Loucy (cell line): ENCODE results near the gene TNFRSF19.

Experiments used
- H2AFZ ChIP-seq: fragments of 200-600 bp; sonication (generic); 2 replicates; pipeline ENCODE4 v1.6.0; 2016; ENCODE audit warnings: antibody characterized with exemption, mild to moderate bottlenecking, low read length, moderate library complexity
- H3F3A ChIP-seq: fragments of 200-600 bp; 2 replicates; pipeline ENCODE4 v1.6.0; 2016; ENCODE audit warnings: antibody characterized with exemption, low read depth, mild to moderate bottlenecking
- H3K27me3 ChIP-seq: fragments of 200-600 bp; sonication (generic); 2 replicates; pipeline ENCODE4 v1.6.1; 2014; ENCODE audit warnings: low read length, mild to moderate bottlenecking; ENCODE audit not compliant: insufficient read depth, poor library complexity, severe bottlenecking
- H3K36me3 ChIP-seq: fragments of 200-600 bp; sonication (generic); 2 replicates; pipeline ENCODE4 v1.6.1; 2016; ENCODE audit warnings: low read length; ENCODE audit not compliant: insufficient read depth
- H3K4me1 ChIP-seq: fragments of 200-600 bp; sonication (generic); 2 replicates; pipeline ENCODE4 v1.5.1; 2014; ENCODE audit warnings: low read length, mild to moderate bottlenecking; ENCODE audit not compliant: insufficient read depth, poor library complexity, severe bottlenecking
- H3K4me2 ChIP-seq: fragments of 200-600 bp; sonication (generic); 2 replicates; pipeline ENCODE4 v1.6.0; 2014; ENCODE audit warnings: antibody characterized with exemption, low read length, low read depth, mild to moderate bottlenecking; ENCODE audit not compliant: poor library complexity, severe bottlenecking
- H3K4me3 ChIP-seq: fragments of 200-600 bp; sonication (generic); 2 replicates; pipeline ENCODE4 v1.5.1; 2014; ENCODE audit warnings: low read length, mild to moderate bottlenecking, mixed read lengths; ENCODE audit not compliant: poor library complexity, severe bottlenecking
- H3K79me2 ChIP-seq: fragments of 200-600 bp; sonication (generic); 2 replicates; pipeline ENCODE4 v1.6.1; 2014; ENCODE audit warnings: low read length; ENCODE audit not compliant: insufficient read depth
- H3K9ac ChIP-seq: fragments of 200-600 bp; sonication (generic); 2 replicates; pipeline ENCODE4 v1.6.0; 2014; ENCODE audit warnings: mild to moderate bottlenecking, low read depth, low read length, moderate library complexity; ENCODE audit not compliant: poor library complexity, severe bottlenecking
- H3K9me2 ChIP-seq: fragments of 200-600 bp; sonication (generic); replicated peaks from 2 replicates; pipeline ENCODE4 v1.6.1; 2016; ENCODE audit warnings: low read depth, low read length, mixed read lengths
- H3K9me3 ChIP-seq: fragments of 200-600 bp; sonication (generic); 2 replicates; pipeline ENCODE4 v1.6.1; 2014; ENCODE audit warnings: mild to moderate bottlenecking, antibody characterized with exemption, low read length, low read depth; ENCODE audit not compliant: insufficient read depth
- H4K20me1 ChIP-seq: fragments of 200-600 bp; sonication (generic); 2 replicates; pipeline ENCODE4 v1.6.0; 2014; ENCODE audit warnings: antibody characterized with exemption, low read length, mild to moderate bottlenecking; ENCODE audit not compliant: insufficient read depth, poor library complexity, severe bottlenecking
- EZH2phosphoT487 ChIP-seq: fragments of 200-600 bp; IDR thresholded peaks from 2 replicates; pipeline ENCODE4 v1.6.1; 2018; ENCODE audit warnings: antibody characterized with exemption, mild to moderate bottlenecking, moderate library complexity, borderline replicate concordance
- TF ChIP-seq, protein P1 (sequence below): fragments of 200-600 bp; sonication (generic); conservative IDR thresholded peaks from 2 replicates; pipeline ENCODE4 v1.5.1; 2014; ENCODE audit warnings: mild to moderate bottlenecking, antibody characterized with exemption, low read length

Gene TNFRSF19

GRCh38 chr13:23609874-23610576 is 39.8 kb downstream of the TNFRSF19 start:
- no peaks in the 10 kb centered on the region for H3K36me3 ChIP-seq
- peak overlapping the region; percentile 53; the same call in 1 of the 2 replicates for H2AFZ ChIP-seq
- peak overlapping the region; percentile 23 for H3K4me3 ChIP-seq
- peaks cover 8% of the 10 kb centered on the region for H3K4me1 ChIP-seq
- H3K79me2 ChIP-seq = no peaks in the 10 kb centered on the region
- no peaks in the 10 kb centered on the region for H3K27me3 ChIP-seq
- H3F3A ChIP-seq = no peaks in the 10 kb centered on the region
- peak overlapping the region; percentile 50 for H3K4me2 ChIP-seq
- TF ChIP-seq EZH2phosphoT487 = no peak
- TF ChIP-seq, protein P1, sequence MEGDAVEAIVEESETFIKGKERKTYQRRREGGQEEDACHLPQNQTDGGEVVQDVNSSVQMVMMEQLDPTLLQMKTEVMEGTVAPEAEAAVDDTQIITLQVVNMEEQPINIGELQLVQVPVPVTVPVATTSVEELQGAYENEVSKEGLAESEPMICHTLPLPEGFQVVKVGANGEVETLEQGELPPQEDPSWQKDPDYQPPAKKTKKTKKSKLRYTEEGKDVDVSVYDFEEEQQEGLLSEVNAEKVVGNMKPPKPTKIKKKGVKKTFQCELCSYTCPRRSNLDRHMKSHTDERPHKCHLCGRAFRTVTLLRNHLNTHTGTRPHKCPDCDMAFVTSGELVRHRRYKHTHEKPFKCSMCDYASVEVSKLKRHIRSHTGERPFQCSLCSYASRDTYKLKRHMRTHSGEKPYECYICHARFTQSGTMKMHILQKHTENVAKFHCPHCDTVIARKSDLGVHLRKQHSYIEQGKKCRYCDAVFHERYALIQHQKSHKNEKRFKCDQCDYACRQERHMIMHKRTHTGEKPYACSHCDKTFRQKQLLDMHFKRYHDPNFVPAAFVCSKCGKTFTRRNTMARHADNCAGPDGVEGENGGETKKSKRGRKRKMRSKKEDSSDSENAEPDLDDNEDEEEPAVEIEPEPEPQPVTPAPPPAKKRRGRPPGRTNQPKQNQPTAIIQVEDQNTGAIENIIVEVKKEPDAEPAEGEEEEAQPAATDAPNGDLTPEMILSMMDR = no peak
- no peaks in the 10 kb centered on the region for H3K9me3 ChIP-seq
- H4K20me1 ChIP-seq = no peaks in the 10 kb centered on the region
- no peaks in the 10 kb centered on the region for H3K9me2 ChIP-seq
- peak overlapping the region; percentile 42 for H3K9ac ChIP-seq

GRCh38 chr13:23610966-23611491 is 40.8 kb downstream of the TNFRSF19 start:
- H3K36me3 ChIP-seq = no peaks in the 10 kb centered on the region
- H3K4me1 ChIP-seq = peaks cover 8% of the 10 kb centered on the region
- H3K79me2 ChIP-seq = no peaks in the 10 kb centered on the region
- H4K20me1 ChIP-seq = no peaks in the 10 kb centered on the region
- no peaks in the 10 kb centered on the region for H3F3A ChIP-seq
- no peak overlapping the region for H2AFZ ChIP-seq
- no peak overlapping the region for H3K9ac ChIP-seq
- H3K9me3 ChIP-seq = no peaks in the 10 kb centered on the region
- TF ChIP-seq EZH2phosphoT487 = no peak
- TF ChIP-seq, protein P1 = no peak
- H3K4me3 ChIP-seq = no peak overlapping the region
- H3K4me2 ChIP-seq = no peak overlapping the region
- no peaks in the 10 kb centered on the region for H3K27me3 ChIP-seq
- H3K9me2 ChIP-seq = no peaks in the 10 kb centered on the region

GRCh38 chr13:23612182-23612581 is 42.0 kb downstream of the TNFRSF19 start:
- H3K4me3 ChIP-seq = no peak overlapping the region
- no peaks in the 10 kb centered on the region for H3K27me3 ChIP-seq
- H4K20me1 ChIP-seq = no peaks in the 10 kb centered on the region
- no peaks in the 10 kb centered on the region for H3K9me3 ChIP-seq
- H3K4me1 ChIP-seq = peaks cover 8% of the 10 kb centered on the region
- no peaks in the 10 kb centered on the region for H3F3A ChIP-seq
- H3K79me2 ChIP-seq = no peaks in the 10 kb centered on the region
- H3K36me3 ChIP-seq = no peaks in the 10 kb centered on the region
- no peak overlapping the region for H2AFZ ChIP-seq
- no peak overlapping the region for H3K4me2 ChIP-seq
- no peaks in the 10 kb centered on the region for H3K9me2 ChIP-seq
- TF ChIP-seq, protein P1 = no peak
- no peak for TF ChIP-seq EZH2phosphoT487
- H3K9ac ChIP-seq = no peak overlapping the region
